ENCODE results near the gene KATNAL1. TPM values are rescaled to one million over a fixed set of nuclear protein-coding genes. Genes with fewer than 3 reads are reported as not detected.

KATNAL1 gene
- polyA plus RNA-seq, 1 of the 3 experiments (the other 2 are of a cell fraction) = 5.1 TPM

- H2AFZ ChIP-seq (ENCODE audit: low read depth) = no peak overlapping the region
- no peak overlapping the region for H3K9ac ChIP-seq
- no peak overlapping the region; a peak in 1 of 4 replicates for H3K27ac ChIP-seq (ENCODE audit: low read depth in 2 of 2, low read length in 1 of 2)
- no peaks in the 10 kb centered on the region for H3K27me3 ChIP-seq (ENCODE audit: insufficient read depth)
- WGBS (ENCODE audit: low lambda C conversion rate) = 93% methylated on average over 11 of the region's 11 CpGs
- H3K36me3 ChIP-seq (replicated peaks in 1 of 2; ENCODE audit: control insufficient read depth in 1 of 2, insufficient read depth in 2 of 2, low read length in 1 of 2) = peaks cover 0 to 7% of the 10 kb centered on the region in 2 experiments
- H4K20me1 ChIP-seq (ENCODE audit: insufficient read depth) = no peaks in the 10 kb centered on the region
- DNase-seq = no peak
- H3K79me2 ChIP-seq (ENCODE audit: insufficient read depth) = no peaks in the 10 kb centered on the region
- H3K4me1 ChIP-seq (ENCODE audit: control insufficient read depth in 1 of 2, insufficient read depth in 2 of 2, low read depth in 1 of 2, low read length in 1 of 2) = peaks cover 15 to 37% of the 10 kb centered on the region in 2 experiments; a peak in 3 of 4 replicates
- ChIA-PET POLR2A (no interaction called here), CTCF (interaction anchor here (0.9 to 1.8 kb wide), 4 partner anchors 15 to 61 kb away, joined by 3 to 11 read pairs (median 4); no protein-coding TSS in a partner anchor)
- no peaks in the 10 kb centered on the region for H3F3A ChIP-seq (replicated peaks; ENCODE audit: insufficient read depth)
- TF ChIP-seq ZBTB33 (IDR thresholded peaks at IDR 0.05; ENCODE audit: borderline replicate concordance, low read depth) (no peak), YY1 (IDR thresholded peaks at IDR 0.05; ENCODE audit: low read depth) (no peak), NFIC (IDR thresholded peaks at IDR 0.05; ENCODE audit: borderline replicate concordance) (no peak), GATA2 (CRISPR knock-in tag; IDR thresholded peaks at IDR 0.05) (no peak), ELF1 (IDR thresholded peaks at IDR 0.05) (no peak)
- H3K4me3 ChIP-seq (ENCODE audit: low read depth in 2 of 2, low read length in 1 of 2) = no peak overlapping the region
- no peaks in the 10 kb centered on the region for H3K9me2 ChIP-seq
- H3K4me2 ChIP-seq = no peak overlapping the region
- H3K9me3 ChIP-seq = no peaks in the 10 kb centered on the region
Measured at GRCh38 chr13:30193279-30194234, 113.8 kb downstream of the KATNAL1 start.

- Histone ChIP-seq H3F3A (replicated peaks; ENCODE audit: insufficient read depth) (no peaks in the 10 kb centered on the region), H3K79me2 (ENCODE audit: insufficient read depth) (no peaks in the 10 kb centered on the region), H3K4me1 (ENCODE audit: control insufficient read depth in 1 of 2, insufficient read depth in 2 of 2, low read depth in 1 of 2, low read length in 1 of 2) (peaks cover 15 to 37% of the 10 kb centered on the region in 2 experiments; a peak in 3 of 4 replicates), H3K4me3 (ENCODE audit: low read depth in 2 of 2, low read length in 1 of 2) (no peak overlapping the region), H3K27me3 (ENCODE audit: insufficient read depth) (no peaks in the 10 kb centered on the region), H2AFZ (ENCODE audit: low read depth) (no peak overlapping the region), H4K20me1 (ENCODE audit: insufficient read depth) (no peaks in the 10 kb centered on the region), H3K27ac (ENCODE audit: low read depth in 2 of 2, low read length in 1 of 2) (peak overlapping the region in 1 of 2 experiments; percentile 75; a peak in 2 of 4 replicates), H3K36me3 (replicated peaks in 1 of 2; ENCODE audit: control insufficient read depth in 1 of 2, insufficient read depth in 2 of 2, low read length in 1 of 2) (peaks cover 0 to under 1% of the 10 kb centered on the region in 2 experiments), H3K9ac (no peak overlapping the region), H3K9me2 (no peaks in the 10 kb centered on the region), H3K9me3 (no peaks in the 10 kb centered on the region), H3K4me2 (no peak overlapping the region)
- no peak for TF ChIP-seq TEAD4 (IDR thresholded peaks at IDR 0.05; ENCODE audit: borderline replicate concordance, insufficient read depth)
- peak in 1 of 2 experiments; percentile 54; a peak in 1 of 4 replicates for TF ChIP-seq EP300 (IDR thresholded peaks at IDR 0.05; ENCODE audit: borderline replicate concordance in 1 of 2, low read depth in 1 of 2, low read length in 1 of 2)
- DNase-seq = peak; percentile 14
- CTCF ChIA-PET = interaction anchor here (0.9 to 1.8 kb wide), 3 partner anchors 14 to 60 kb away, joined by 3 to 11 read pairs (median 4); no protein-coding TSS in a partner anchor
- POLR2A ChIA-PET = no interaction called here
- 80% methylated on average over 10 of the region's 10 CpGs for WGBS (ENCODE audit: low lambda C conversion rate)
Measured at GRCh38 chr13:30192320-30193093, 114.8 kb downstream of the KATNAL1 start.
